AG10803 (cell line): ENCODE measurements around the gene EPHB1.

ENCODE experiments used
- DNase-seq: peaks from one replicate; pipeline ENCODE4 v3.0.0; 2010; ENCODE audit warnings: low read depth
- H3K4me3 ChIP-seq: 2 replicates; pipeline ENCODE4 v1.5.1; 2011; ENCODE audit warnings: mild to moderate bottlenecking, low read length, control low read depth
- TF ChIP-seq, protein P1 (sequence below): conservative IDR thresholded peaks from 2 replicates; pipeline ENCODE4 v1.5.1; 2011; ENCODE audit warnings: mild to moderate bottlenecking, low read length, control low read depth, inconsistent platforms

Gene EPHB1

DNA sequence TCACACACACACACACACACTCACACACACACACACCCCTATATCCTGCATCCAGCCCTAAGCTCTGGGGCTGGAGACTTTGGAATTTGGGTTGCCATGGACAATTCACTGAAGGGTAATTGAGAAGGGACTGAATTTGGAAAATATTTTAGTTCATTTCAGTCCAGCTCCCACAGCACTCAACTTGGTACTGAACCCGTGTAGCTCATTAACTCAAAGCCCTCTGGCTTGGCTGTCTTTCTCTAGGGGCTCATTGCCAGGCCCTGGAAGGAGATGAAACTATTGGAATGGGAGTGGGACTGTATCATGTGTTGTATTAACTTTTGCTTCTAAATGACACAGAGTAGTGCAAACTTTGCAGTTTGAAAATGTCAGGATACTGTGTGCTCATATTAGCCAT, 157.3 kb downstream of the EPHB1 start:
- no peak overlapping the region for H3K4me3 ChIP-seq
- DNase-seq, result no peak
- TF ChIP-seq, protein P1, sequence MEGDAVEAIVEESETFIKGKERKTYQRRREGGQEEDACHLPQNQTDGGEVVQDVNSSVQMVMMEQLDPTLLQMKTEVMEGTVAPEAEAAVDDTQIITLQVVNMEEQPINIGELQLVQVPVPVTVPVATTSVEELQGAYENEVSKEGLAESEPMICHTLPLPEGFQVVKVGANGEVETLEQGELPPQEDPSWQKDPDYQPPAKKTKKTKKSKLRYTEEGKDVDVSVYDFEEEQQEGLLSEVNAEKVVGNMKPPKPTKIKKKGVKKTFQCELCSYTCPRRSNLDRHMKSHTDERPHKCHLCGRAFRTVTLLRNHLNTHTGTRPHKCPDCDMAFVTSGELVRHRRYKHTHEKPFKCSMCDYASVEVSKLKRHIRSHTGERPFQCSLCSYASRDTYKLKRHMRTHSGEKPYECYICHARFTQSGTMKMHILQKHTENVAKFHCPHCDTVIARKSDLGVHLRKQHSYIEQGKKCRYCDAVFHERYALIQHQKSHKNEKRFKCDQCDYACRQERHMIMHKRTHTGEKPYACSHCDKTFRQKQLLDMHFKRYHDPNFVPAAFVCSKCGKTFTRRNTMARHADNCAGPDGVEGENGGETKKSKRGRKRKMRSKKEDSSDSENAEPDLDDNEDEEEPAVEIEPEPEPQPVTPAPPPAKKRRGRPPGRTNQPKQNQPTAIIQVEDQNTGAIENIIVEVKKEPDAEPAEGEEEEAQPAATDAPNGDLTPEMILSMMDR, result no peak

GRCh38 chr3:134955874-134956273, 160.8 kb downstream of the EPHB1 start:
- TF ChIP-seq, protein P1, result no peak
- H3K4me3 ChIP-seq, result no peak overlapping the region
- DNase-seq, result no peak

GRCh38 chr3:134956395-134956794, 161.3 kb downstream of the EPHB1 start:
- TF ChIP-seq, protein P1, result no peak
- H3K4me3 ChIP-seq, result no peak overlapping the region
- no peak for DNase-seq

DNA sequence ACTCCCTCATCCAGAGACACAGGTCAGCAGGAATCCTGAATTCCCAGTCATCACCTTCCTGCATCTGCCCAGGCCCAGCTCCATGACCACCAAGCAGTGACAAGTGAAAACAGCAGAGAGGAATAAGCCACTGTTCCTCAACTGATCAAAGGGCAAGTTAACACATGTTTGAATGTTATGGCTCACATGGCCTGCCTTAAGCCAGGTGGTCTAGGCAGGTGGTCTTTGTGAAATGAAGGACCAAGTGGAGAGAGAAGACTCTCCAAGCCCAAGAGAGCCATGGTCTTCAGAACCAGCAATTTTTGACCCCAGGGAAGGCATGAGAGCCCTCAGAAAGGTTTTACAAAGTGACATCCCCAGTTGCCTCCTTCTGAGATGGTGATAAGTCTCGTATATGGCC, 161.8 kb downstream of the EPHB1 start:
- H3K4me3 ChIP-seq, result no peak overlapping the region
- TF ChIP-seq, protein P1, result no peak
- DNase-seq, result no peak

DNA sequence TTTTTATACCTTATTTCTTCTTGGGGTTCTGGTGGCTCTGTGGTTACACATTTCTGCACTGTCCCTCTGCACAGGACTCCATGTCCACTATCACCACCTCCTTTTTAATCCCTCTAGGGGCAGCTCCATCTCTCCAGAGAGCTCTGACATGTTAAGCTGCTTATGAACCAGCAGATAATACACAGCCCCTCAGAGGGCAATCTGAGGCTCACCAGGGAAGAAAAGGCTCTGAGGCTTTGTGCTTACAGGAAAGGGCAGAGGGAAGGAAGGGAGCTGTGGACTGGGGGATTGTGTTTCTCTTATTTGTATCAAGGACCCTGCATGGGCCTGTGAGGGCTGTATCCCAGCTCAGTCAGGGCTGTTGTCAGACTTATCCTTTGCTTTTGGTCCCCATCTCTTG, 164.5 kb downstream of the EPHB1 start:
- TF ChIP-seq, protein P1, result no peak
- no peak for DNase-seq
- H3K4me3 ChIP-seq, result no peak overlapping the region

DNA sequence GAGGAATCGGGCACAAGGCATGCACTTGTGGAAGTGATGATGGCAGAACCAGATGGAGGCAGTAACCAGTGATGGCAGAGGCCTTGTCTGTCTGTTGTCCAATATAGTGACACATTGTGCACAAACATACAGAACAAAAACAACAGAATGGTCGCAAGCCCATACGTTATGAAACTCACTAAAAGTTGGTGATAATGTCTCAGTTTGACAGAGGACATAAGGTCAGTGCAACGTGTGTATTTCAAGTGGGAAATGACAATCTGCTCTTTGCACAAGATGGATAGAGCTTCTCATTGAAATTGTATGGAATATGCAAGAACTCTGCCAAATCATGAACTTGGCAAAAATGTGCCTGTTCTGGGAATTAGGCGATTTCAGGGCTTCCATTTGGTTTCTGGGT, 169.2 kb downstream of the EPHB1 start:
- H3K4me3 ChIP-seq, result no peak overlapping the region
- DNase-seq, result no peak
- TF ChIP-seq, protein P1, result no peak

- no peak for DNase-seq
- H3K4me3 ChIP-seq, result no peak overlapping the region
- TF ChIP-seq, protein P1, result no peak
Observed at GRCh38 chr3:134965865-134966481, 170.9 kb downstream of the EPHB1 start.
